Small intestine (tissue), 7 donors: ENCODE data around the gene NAPG. TPM values are rescaled to one million over a fixed set of nuclear protein-coding genes. Genes with fewer than 3 reads are reported as not detected.
"Not testable (repeated sequence)": the region's sequence is repeated elsewhere in the genome, so short reads cannot be mapped to it uniquely, and the experiment has no call there.

Experiments used
- DNase-seq, 2 donors: peaks; one replicate each; pipeline versions ENCODE4 v3.0.0 to v3.0.0-alpha.2; 2013
- FAIRE-seq: peaks from 2 replicates; lab custom pipeline; 2012; peaks lifted over from hg19 to GRCh38; lab: Jason Lieb, UNC
- H3K27ac ChIP-seq, 3 donors: one replicate each; pipeline ENCODE4 v1.5.1; 2013; ENCODE audit warnings: low read length in 2 of 3, mild to moderate bottlenecking in 2 of 3, control low read depth in 1 of 3, inconsistent platforms in 1 of 3, low read depth in 1 of 3, moderate library complexity in 1 of 3
- H3K27me3 ChIP-seq, 3 donors: one replicate each; pipeline ENCODE4 v1.6.1; 2013; ENCODE audit warnings: low read length in 3 of 3, inconsistent platforms in 1 of 3; ENCODE audit not compliant: control insufficient read depth in 3 of 3, insufficient read depth in 3 of 3
- H3K36me3 ChIP-seq, 3 donors: one replicate each; pipeline ENCODE4 v1.6.1; 2013; ENCODE audit warnings: low read length in 3 of 3, inconsistent platforms in 1 of 3, low read depth in 1 of 3, mild to moderate bottlenecking in 1 of 3, moderate library complexity in 1 of 3; ENCODE audit not compliant: control insufficient read depth in 3 of 3, insufficient read depth in 2 of 3
- H3K4me1 ChIP-seq, 3 donors: one replicate each; pipeline ENCODE4 v1.6.1; 2013; ENCODE audit warnings: low read length in 2 of 3, inconsistent platforms in 1 of 3, low read depth in 1 of 3, mild to moderate bottlenecking in 1 of 3, moderate library complexity in 1 of 3; ENCODE audit not compliant: control insufficient read depth in 3 of 3, insufficient read depth in 2 of 3
- H3K4me3 ChIP-seq, 3 donors: one replicate each; pipeline ENCODE4 v1.5.1; 2013; ENCODE audit warnings: low read length in 3 of 3, control low read depth in 1 of 3, inconsistent platforms in 1 of 3, low read depth in 1 of 3, mild to moderate bottlenecking in 1 of 3, moderate library complexity in 1 of 3
- H3K9me3 ChIP-seq, 2 donors: one replicate each; pipeline ENCODE4 v1.6.1; 2013; ENCODE audit warnings: low read depth in 1 of 2, low read length in 1 of 2; ENCODE audit not compliant: control insufficient read depth in 2 of 2, insufficient read depth in 1 of 2
- WGBS, 3 donors: extraction: QIAGEN DNeasy Blood & Tissue Kit; methylation state at CpG; one replicate each; pipeline ENCODE4 v1.1.7; 2013; 5-methylcytosine and 5-hydroxymethylcytosine counted together
- polyA plus RNA-seq, 4 donors: library from polyadenylated mRNA; stranded (reverse) in 3 of 4; unstranded in 1 of 4; fragments of 200-250 nt in 3 of 4; fragments of 120-200 nt in 1 of 4; gene quantifications; one replicate each; pipeline versions ENCODE4 v1.2.1 to v1.2.3, GENCODE V29; 2013
- donor health status: healthy with polysubstance abuse.
- donor health status: control.
- donor health status: control.
- donor health status: Bipolar disorder and iron deficiency.
- donor health status: healthy.

NAPG gene
- polyA plus RNA-seq, 4 donors: 11.1 to 24.1 (median 16.3) TPM

DNA sequence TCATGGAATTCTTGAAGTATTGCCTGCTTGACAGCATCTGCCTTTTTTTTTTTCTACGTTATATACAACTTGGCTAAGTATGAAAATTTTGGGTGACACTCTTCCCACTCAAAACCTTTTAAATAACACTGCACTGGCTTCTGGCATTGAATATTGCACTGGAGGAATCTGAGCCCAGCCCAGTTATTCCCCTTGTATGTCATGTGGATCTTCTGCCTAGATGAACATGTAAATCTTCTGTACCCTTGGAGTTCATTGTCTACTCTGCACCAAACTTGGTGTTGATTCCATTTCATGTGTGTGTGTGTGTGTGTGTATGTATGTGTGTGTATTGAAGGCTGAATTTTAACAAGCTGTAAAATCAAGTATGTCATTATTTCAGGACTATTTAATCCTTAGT is 59.4 kb downstream of the NAPG start:
- H3K9me3 ChIP-seq: no peaks in the 10 kb centered on the region
- H3K36me3 ChIP-seq: no peaks in the 10 kb centered on the region
- H3K4me3 ChIP-seq: no peak overlapping the region
- DNase-seq: no peak
- FAIRE-seq: no peak
- H3K27ac ChIP-seq: no peak overlapping the region
- no peaks in the 10 kb centered on the region for H3K27me3 ChIP-seq
- no peaks in the 10 kb centered on the region for H3K4me1 ChIP-seq
- 78 to 83% (median 82%) methylated on average over 1 of the region's 1 CpG for WGBS, 3 donors

DNA sequence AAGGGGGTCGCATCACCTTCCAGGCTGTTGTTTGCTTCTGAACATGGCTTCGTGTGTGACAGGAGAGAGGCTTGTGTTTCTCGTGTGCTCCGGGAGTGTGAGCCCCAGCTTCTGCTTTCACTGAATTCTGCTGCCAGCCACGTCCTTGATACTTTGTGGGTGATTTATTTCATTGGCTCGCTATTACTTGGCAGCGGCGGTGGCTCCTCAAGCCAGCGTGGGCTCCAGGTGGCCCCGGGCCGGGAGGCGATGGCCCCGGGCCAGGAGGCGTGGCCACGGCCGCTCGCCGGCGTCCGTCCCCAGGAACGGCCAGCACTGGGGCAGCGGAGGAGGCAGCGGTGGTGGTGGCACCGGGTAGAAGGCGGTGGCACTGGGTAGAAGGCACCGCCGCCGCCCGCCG is 63.1 kb downstream of the NAPG start:
- Histone ChIP-seq H3K36me3 (no peaks in the 10 kb centered on the region), H3K27me3 (no peaks in the 10 kb centered on the region), H3K4me1 (no peaks in the 10 kb centered on the region), H3K4me3 (no peak overlapping the region), H3K27ac (no peak overlapping the region), H3K9me3 (no peaks in the 10 kb centered on the region)
- DNase-seq: no peak
- WGBS, 3 donors: 90 to 94% (median 94%) methylated on average over 30 of the region's 30 CpGs
- no peak for FAIRE-seq

DNA sequence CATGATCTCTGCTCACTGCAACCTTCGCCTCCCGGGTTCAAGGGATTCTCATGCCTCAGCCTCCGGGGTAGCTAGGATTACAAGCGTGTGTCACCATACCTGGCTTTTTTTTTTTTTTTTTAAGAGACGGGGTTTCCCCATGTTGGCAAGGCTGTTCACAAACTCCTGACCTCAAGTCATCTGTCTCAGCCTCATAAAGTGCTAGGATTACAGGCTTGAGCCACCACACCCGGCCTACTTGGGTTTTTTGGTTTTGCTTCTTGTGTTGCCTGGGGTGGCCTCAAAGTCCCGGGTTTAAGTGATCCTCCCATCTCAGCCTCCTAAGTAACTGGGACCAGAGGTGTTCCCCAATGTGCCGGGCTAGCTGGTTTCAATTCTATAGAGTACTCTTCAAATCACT is 64.6 kb downstream of the NAPG start:
- DNase-seq: no peak
- Histone ChIP-seq H3K27me3 (no peaks in the 10 kb centered on the region), H3K4me3 (no peak overlapping the region), H3K36me3 (no peaks in the 10 kb centered on the region), H3K27ac (no peak overlapping the region), H3K4me1 (no peaks in the 10 kb centered on the region), H3K9me3 (no peaks in the 10 kb centered on the region)
- 81 to 86% (median 84%) methylated on average over 8 of the region's 8 CpGs for WGBS, 3 donors
- no peak for FAIRE-seq

DNA sequence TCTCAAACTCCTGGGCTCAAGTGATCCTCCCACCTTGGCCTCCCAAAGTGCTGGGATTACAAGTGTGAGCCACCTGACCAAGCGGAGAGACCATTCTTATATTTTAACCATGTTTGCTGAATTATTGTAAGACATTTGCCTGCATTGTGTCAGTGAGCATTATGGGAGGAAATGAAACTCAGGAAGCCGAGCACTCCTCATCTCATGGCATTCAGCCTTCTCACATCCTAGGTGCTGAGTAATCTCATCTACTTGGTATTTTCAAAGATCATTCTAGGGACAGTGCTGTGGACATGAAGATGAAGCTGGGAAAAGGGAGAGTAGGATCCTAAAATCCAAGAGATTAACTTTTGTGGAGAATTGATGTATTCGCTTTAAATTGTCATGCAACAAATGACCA is 66.1 kb downstream of the NAPG start:
- Histone ChIP-seq H3K27me3 (no peaks in the 10 kb centered on the region), H3K4me3 (no peak overlapping the region), H3K9me3 (no peaks in the 10 kb centered on the region), H3K4me1 (no peaks in the 10 kb centered on the region), H3K36me3 (no peaks in the 10 kb centered on the region), H3K27ac (no peak overlapping the region)
- FAIRE-seq: no peak
- 85 to 92% (median 86%) methylated on average over 3 of the region's 3 CpGs for WGBS, 3 donors
- no peak for DNase-seq

DNA sequence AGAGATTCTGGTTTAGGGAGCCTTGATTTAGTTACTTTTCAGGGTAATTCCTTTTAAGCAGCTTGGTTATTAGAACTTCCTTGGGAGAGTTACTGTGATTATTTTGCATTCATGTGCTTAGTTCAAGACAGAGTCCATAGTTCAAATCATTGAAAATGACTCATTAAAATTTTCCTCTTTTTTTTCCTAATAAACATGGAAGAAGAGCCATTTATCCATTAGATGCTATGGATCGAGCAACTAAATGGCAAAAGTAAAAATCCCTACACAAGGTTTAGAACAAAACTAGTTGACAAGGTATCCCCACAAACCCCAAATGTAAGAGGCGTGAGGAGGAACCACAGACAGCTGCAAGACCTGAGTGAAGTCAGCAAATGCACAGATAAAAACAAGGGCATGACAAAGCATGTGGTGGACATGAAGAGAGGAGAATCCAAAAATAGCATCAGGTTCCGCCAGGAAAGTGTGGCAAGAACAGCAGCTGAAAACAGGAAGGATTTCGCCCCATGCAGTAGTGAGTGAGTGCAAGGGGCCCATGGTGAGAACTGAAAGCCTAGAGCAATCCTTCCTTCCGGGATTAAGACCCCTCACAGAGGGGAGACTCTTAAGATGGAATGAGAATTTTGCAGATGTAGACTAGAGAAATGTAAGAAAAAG is 67.7 kb downstream of the NAPG start:
- not testable (repeated sequence) for H3K27ac ChIP-seq, H3K36me3 ChIP-seq, H3K27me3 ChIP-seq, H3K4me1 ChIP-seq, FAIRE-seq, H3K9me3 ChIP-seq, H3K4me3 ChIP-seq, DNase-seq
- 70 to 75% (median 73%) methylated on average over 5 of the region's 5 CpGs for WGBS, 3 donors

DNA sequence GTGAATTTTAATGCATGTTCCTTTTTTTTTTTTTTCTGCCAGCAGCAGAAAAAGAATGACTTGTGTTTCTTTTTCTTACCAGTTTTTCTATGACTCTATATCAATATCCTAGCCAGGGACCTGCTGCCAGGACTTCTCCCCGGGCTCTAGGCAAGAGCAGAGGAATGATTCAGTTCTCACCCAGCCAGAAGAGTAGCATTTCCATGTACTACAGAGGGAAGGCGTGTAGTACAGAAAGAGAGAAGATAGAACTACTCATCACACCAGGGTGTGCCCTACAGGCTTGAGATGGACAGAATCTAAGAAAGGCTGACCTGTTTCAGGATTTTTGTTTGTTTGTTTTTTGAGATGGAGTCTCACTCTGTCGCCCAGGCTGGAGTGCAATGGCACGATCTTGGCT is 70.1 kb downstream of the NAPG start:
- WGBS, 3 donors: 62 to 94% (median 76%) methylated on average over 3 of the region's 4 CpGs
- not testable (repeated sequence) for H3K36me3 ChIP-seq, H3K4me3 ChIP-seq, H3K27me3 ChIP-seq, FAIRE-seq, H3K4me1 ChIP-seq, DNase-seq, H3K9me3 ChIP-seq, H3K27ac ChIP-seq

DNA sequence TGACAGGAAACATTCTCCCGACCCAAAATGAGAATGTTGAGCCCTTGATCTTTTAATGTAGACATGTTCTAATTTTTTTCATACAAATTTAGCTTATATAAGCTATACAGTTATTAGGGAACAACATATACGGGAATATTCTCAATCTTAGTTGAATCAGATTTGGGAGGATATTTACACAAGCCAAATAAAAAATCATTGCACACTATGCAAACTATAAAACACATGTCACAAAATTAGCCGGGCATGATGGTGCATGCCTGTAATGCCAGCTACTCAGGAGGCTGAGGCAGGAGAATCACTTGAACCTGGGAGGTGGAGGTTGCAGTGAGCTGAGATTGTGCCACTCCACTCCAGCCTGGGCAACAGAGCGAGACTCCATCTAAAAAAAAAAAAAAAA is 71.9 kb downstream of the NAPG start:
- not testable (repeated sequence) for H3K4me3 ChIP-seq, H3K36me3 ChIP-seq, H3K27me3 ChIP-seq, H3K4me1 ChIP-seq, DNase-seq, H3K9me3 ChIP-seq, H3K27ac ChIP-seq, FAIRE-seq
- 75 to 90% (median 77%) methylated on average over 4 of the region's 4 CpGs for WGBS, 3 donors

DNA sequence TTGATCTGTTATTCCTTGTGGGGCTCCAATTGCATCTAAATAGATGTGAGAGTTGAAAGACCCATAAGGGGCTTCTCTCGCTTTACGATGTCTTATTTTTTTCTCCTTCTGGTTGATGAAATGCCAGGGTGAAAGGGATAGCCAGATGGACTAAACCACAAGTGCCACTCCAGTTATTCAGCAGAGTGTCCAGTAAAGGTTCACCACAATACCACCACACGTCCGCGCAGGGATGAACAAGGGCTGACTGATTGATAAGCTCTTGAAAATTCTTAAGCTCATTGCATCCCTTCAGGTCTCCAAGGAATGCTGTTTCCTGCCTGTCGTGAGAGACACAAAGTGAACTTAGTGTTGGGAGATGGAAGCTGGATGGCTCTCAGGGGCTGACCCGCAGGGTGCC is 74.9 kb downstream of the NAPG start:
- H3K4me1 ChIP-seq, H3K27me3 ChIP-seq, H3K27ac ChIP-seq, H3K4me3 ChIP-seq, DNase-seq, H3K36me3 ChIP-seq, H3K9me3 ChIP-seq, FAIRE-seq: not testable (repeated sequence)
- 83 to 93% (median 87%) methylated on average over 7 of the region's 7 CpGs for WGBS, 3 donors
